Stomach (tissue), 4 donors: ENCODE results near the gene JCHAIN.

Experiments
- EP300 ChIP-seq: sonication (generic); formaldehyde crosslinking; IDR thresholded peaks from one replicate; pipeline ENCODE4 v1.6.1; 2017; ENCODE audit warnings: antibody characterized with exemption
- POLR2A ChIP-seq, 4 donors: fragments of 450-650 bp; IDR thresholded peaks; one replicate each; pipeline ENCODE4 v1.6.1; 2016; ENCODE audit warnings: antibody characterized with exemption in 4 of 4, control low read depth in 2 of 4, mild to moderate bottlenecking in 1 of 4, moderate library complexity in 1 of 4
- TF ChIP-seq, protein P1 (sequence below), 7 experiments: fragments of 450-650 bp in 4 of 7; fragments of 200-600 bp in 3 of 7; sonication (generic) in 3 of 7; IDR thresholded peaks; one replicate each; pipeline ENCODE4 v1.5.1; 2016 to 2019; ENCODE audit warnings: antibody characterized with exemption in 7 of 7, control low read depth in 2 of 7, mild to moderate bottlenecking in 1 of 7

DNA sequence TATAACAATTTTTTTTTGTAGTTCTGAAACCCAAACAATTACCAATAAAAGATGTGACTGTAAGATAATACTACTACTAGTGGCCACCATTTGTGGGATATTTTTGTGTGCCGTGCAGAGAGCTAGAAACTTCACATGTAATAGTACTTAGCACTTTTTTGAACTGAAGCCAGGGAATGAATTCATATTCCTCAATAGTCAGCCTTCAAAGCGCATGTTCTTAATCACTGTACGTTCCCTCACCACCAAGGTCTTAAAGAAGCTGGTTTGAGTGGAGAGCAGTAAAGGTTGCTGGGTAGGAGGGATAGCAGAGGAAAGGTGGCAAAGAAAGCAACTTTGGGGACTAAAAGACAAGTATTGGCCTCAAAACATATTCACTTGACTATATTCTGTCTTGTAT lies 45.8 kb upstream of the JCHAIN start:
- no peak for TF ChIP-seq POLR2A (IDR thresholded peaks at IDR 0.05)
- TF ChIP-seq, protein P1, sequence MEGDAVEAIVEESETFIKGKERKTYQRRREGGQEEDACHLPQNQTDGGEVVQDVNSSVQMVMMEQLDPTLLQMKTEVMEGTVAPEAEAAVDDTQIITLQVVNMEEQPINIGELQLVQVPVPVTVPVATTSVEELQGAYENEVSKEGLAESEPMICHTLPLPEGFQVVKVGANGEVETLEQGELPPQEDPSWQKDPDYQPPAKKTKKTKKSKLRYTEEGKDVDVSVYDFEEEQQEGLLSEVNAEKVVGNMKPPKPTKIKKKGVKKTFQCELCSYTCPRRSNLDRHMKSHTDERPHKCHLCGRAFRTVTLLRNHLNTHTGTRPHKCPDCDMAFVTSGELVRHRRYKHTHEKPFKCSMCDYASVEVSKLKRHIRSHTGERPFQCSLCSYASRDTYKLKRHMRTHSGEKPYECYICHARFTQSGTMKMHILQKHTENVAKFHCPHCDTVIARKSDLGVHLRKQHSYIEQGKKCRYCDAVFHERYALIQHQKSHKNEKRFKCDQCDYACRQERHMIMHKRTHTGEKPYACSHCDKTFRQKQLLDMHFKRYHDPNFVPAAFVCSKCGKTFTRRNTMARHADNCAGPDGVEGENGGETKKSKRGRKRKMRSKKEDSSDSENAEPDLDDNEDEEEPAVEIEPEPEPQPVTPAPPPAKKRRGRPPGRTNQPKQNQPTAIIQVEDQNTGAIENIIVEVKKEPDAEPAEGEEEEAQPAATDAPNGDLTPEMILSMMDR (IDR thresholded peaks at IDR 0.05): no peak
- TF ChIP-seq EP300: no peak
